BJ (cell line): ENCODE measurements around the gene TBKBP1. TPM values are rescaled to one million over a fixed set of nuclear protein-coding genes. Genes with fewer than 3 reads are reported as not detected.
"Not testable (repeated sequence)": the region's sequence is repeated elsewhere in the genome, so short reads cannot be mapped to it uniquely, and the experiment has no call there.

ENCODE experiments used
- CTCF ChIA-PET: fragments of 350-600 bp; formaldehyde crosslinking; extraction: SDS; loops from one replicate; lab custom pipeline; 2021; ENCODE audit warnings: antibody characterized with exemption, inconsistent platforms; lab: Yijun Ruan, JAX
- POLR2A ChIA-PET: fragments of 300-600 bp; sonication (Branson Sonifier 250); formaldehyde crosslinking; extraction: SDS; loops from one replicate; lab custom pipeline; 2021; ENCODE audit warnings: antibody characterized with exemption; lab: Charles Lee
- DNase-seq: peaks from one replicate; pipeline ENCODE4 v3.0.0-alpha.2; 2011; ENCODE audit warnings: low read depth
- H3K27me3 ChIP-seq: 2 replicates; pipeline ENCODE4 v1.6.0; 2011; ENCODE audit warnings: low read length; ENCODE audit not compliant: control insufficient read depth, insufficient read depth
- H3K36me3 ChIP-seq: 2 replicates; pipeline ENCODE4 v1.5.1; 2011; ENCODE audit warnings: low read length; ENCODE audit not compliant: control insufficient read depth, insufficient read depth
- H3K4me3 ChIP-seq: 2 replicates; pipeline ENCODE4 v1.5.1; 2011; ENCODE audit warnings: low read depth, mild to moderate bottlenecking, control low read depth, low read length
- polyA plus RNA-seq: library from polyadenylated mRNA; depleted of rRNA; stranded (reverse); fragments of >200 nt; gene quantifications from 2 replicates; pipeline ENCODE4 v1.2.3, GENCODE V29; 2011
- TF ChIP-seq, protein P1 (sequence below): IDR thresholded peaks from 2 replicates; pipeline ENCODE4 v1.5.1; 2011; ENCODE audit warnings: low read depth, mild to moderate bottlenecking, control low read depth, inconsistent platforms, low read length, moderate library complexity; ENCODE audit not compliant: insufficient read depth

TBKBP1 gene
- polyA plus RNA-seq, 1 experiment: 7.3 TPM

DNA sequence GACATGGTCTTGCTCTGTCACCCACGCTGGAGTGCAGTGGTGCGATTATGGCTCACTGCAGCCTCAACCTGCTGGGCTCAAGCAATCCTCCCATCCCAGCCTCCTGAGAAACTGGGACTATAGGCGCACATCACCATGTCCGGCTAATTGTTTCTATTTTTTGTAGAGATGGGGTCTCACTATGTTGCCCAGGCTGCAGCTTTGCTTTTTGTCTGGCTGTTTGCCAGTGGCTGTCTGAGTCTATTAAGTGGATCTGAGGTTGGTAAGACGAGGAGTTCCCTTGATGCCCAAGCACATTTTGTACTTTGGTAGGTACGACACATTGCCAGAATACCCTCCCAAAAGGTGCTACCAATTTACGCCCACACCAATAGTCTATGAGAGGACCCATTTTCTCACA lies 44.2 kb downstream of the TBKBP1 start:
- peaks cover 41% of the 10 kb centered on the region for H3K27me3 ChIP-seq
- DNase-seq: no peak
- H3K36me3 ChIP-seq: no peaks in the 10 kb centered on the region
- H3K4me3 ChIP-seq: no peak overlapping the region
- ChIA-PET CTCF (interaction anchor here (1.6 kb wide), 1 partner anchor 65 kb away, joined by 6 read pairs; no protein-coding TSS in a partner anchor), POLR2A (no interaction called here)
- TF ChIP-seq, protein P1, sequence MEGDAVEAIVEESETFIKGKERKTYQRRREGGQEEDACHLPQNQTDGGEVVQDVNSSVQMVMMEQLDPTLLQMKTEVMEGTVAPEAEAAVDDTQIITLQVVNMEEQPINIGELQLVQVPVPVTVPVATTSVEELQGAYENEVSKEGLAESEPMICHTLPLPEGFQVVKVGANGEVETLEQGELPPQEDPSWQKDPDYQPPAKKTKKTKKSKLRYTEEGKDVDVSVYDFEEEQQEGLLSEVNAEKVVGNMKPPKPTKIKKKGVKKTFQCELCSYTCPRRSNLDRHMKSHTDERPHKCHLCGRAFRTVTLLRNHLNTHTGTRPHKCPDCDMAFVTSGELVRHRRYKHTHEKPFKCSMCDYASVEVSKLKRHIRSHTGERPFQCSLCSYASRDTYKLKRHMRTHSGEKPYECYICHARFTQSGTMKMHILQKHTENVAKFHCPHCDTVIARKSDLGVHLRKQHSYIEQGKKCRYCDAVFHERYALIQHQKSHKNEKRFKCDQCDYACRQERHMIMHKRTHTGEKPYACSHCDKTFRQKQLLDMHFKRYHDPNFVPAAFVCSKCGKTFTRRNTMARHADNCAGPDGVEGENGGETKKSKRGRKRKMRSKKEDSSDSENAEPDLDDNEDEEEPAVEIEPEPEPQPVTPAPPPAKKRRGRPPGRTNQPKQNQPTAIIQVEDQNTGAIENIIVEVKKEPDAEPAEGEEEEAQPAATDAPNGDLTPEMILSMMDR: no peak

DNA sequence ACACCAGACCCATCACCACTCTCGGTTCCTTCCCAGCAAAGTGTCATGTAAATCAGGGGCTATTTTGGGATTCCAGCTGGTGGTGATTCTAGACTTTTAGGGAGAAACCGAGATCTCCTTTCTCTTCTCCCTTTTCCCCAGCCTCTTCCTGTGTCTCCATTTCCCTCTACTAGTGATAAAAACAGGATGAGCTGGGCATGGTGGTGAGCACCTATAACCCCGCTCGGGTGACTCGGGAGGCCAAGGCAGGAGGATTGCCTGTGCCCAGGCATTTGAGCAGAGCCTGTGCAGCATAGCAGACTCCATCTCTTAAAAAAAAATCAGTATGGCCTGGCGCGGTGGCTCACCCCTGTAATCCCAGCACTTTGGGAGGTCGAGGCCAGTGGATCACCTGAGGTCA lies 45.2 kb downstream of the TBKBP1 start:
- no peaks in the 10 kb centered on the region for H3K36me3 ChIP-seq
- TF ChIP-seq, protein P1: no peak
- peaks cover 38% of the 10 kb centered on the region for H3K27me3 ChIP-seq
- no peak overlapping the region for H3K4me3 ChIP-seq
- CTCF ChIA-PET: interaction anchor here (0.9 to 1.6 kb wide), 2 partner anchors 64 to 123 kb away, joined by 3 to 6 read pairs; no protein-coding TSS in a partner anchor
- DNase-seq: no peak
- POLR2A ChIA-PET: no interaction called here

DNA sequence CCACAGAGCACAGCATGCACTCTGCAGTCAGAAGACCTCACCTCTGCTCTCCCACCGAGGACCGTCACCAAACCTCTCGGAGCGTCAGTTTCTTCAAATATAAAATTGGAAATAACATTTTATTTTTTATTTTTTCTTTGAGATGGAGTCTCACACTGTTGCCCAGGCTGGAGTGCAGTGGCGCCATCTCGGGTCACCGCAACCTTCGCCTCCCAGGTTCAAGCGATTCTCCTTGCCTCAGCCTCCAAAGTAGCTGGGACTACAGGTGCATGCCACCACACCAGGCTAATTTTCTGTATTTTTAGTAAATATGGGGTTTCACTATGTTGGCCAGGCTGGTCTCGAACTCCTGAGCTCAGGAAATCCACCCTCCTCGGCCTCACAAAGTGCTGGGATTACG lies 46.0 kb downstream of the TBKBP1 start:
- DNase-seq, POLR2A ChIA-PET, H3K36me3 ChIP-seq, H3K4me3 ChIP-seq: not testable (repeated sequence)
- CTCF ChIA-PET: interaction anchor here (1.0 to 1.6 kb wide), 4 partner anchors 9 to 76 kb away, joined by 3 to 6 read pairs (median 4); no protein-coding TSS in a partner anchor
- peaks cover 36% of the 10 kb centered on the region for H3K27me3 ChIP-seq

DNA sequence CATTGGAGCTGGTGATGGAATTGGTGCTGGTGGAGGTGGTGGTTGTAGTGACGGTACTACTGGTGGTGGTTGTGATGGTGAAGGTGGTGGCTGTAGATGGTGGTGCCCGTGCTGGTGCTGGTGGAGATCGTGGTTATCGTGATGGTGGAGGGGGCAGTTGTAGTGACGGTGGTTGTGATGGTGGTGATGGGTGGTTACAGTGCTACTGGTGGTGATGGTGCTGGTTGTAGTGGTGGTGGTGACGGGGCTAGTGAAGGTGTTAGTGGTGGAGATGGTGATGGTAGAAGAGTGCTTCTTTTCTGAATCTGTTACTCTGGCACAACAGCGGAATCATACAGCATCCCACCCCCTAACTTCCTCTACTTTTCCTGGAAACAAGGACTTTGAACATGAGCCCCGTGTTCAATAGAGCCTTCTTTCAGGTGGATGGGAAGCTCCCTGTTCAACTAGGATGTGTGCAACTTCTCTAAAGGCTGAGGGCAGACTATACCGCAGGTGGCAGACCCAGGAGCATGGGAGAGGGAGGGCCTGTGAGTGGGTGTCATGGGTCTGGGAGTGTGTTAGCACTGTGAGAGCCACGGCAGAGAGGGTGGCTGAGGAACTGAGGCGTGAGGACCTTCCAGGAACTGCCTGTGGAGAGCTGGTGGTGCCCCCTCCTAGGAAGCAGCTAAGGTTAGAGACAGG lies 47.3 kb downstream of the TBKBP1 start:
- TF ChIP-seq, protein P1: no peak
- no peak for DNase-seq
- CTCF ChIA-PET: interaction anchor here (0.6 to 1.4 kb wide), 5 partner anchors 31 to 77 kb away, joined by 3 to 5 read pairs (median 3); no protein-coding TSS in a partner anchor
- POLR2A ChIA-PET: no interaction called here
- no peaks in the 10 kb centered on the region for H3K36me3 ChIP-seq
- H3K27me3 ChIP-seq: peaks cover 32% of the 10 kb centered on the region
- no peak overlapping the region for H3K4me3 ChIP-seq

DNA sequence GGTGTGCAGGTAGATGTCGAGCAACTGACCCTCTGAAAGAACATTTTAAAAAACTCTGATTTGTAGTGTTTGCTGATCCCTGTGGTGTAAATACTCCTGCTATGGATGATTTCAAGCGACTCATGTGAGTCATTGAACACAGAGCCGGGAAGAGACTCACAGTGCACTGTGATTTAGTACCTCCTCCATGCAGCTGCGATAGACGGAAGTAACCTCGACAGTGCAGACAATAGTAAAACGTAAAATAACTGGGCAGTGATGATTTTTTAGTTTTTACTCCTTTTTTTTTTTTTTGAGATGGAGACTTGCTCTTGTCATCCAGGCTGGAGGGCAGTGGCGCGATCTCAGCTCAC lies 47.8 kb downstream of the TBKBP1 start:
- CTCF ChIA-PET: interaction anchor here (0.6 to 1.0 kb wide), 3 partner anchors 34 to 68 kb away, joined by 3 read pairs; no protein-coding TSS in a partner anchor
- no peak overlapping the region for H3K4me3 ChIP-seq

More for the DNA sequence above, 47.8 kb downstream of the TBKBP1 start:
- POLR2A ChIA-PET: no interaction called here
- TF ChIP-seq, protein P1: no peak
- DNase-seq: no peak
- Histone ChIP-seq H3K27me3 (peaks cover 29% of the 10 kb centered on the region), H3K36me3 (no peaks in the 10 kb centered on the region)
